Left colon (tissue), 2 donors: Measurements from ENCODE around the gene KRT85. TPM values are rescaled to one million over a fixed set of nuclear protein-coding genes. Genes with fewer than 3 reads are reported as not detected.
"Not testable (repeated sequence)": the region's sequence is repeated elsewhere in the genome, so short reads cannot be mapped to it uniquely, and the experiment has no call there.

Experiments
- ATAC-seq: fragments of 200-7000 bp; cut with Tn5 transposase; one replicate; pipeline ENCODE4 v1.9.1; 2020; ENCODE audit warnings: mild to moderate bottlenecking, moderate library complexity
- DNase-seq, 2 donors: peaks; one replicate each; pipeline ENCODE4 v3.0.0-alpha.2; 2020
- intact Hi-C, 2 donors: fragments of 100-400 bp; cut with DNase I in 1 of 2; cut with micrococcal nuclease in 1 of 2; formaldehyde crosslinking; loops; one replicate each; pipeline versions ENCODE4 v1.11.2 to v1.14.0; 2022; cut with DNase I, micrococcal nuclease
- total RNA-seq, 2 donors: library from RNA; stranded (reverse); fragmentation: NEBNext Ultra II Directional; extraction: Animal tissue kit (Norgen Biotek cat#: 25700); gene quantifications; one replicate each; pipeline ENCODE4 v1.2.1, GENCODE V29; 2021
- donor health status: DM: no; HTN: no; CAD: no.
- donor health status: DM: yes; HTN: yes; CAD: no.

KRT85 gene
- total RNA-seq, 2 donors from 2014 or later, result not detected

DNA sequence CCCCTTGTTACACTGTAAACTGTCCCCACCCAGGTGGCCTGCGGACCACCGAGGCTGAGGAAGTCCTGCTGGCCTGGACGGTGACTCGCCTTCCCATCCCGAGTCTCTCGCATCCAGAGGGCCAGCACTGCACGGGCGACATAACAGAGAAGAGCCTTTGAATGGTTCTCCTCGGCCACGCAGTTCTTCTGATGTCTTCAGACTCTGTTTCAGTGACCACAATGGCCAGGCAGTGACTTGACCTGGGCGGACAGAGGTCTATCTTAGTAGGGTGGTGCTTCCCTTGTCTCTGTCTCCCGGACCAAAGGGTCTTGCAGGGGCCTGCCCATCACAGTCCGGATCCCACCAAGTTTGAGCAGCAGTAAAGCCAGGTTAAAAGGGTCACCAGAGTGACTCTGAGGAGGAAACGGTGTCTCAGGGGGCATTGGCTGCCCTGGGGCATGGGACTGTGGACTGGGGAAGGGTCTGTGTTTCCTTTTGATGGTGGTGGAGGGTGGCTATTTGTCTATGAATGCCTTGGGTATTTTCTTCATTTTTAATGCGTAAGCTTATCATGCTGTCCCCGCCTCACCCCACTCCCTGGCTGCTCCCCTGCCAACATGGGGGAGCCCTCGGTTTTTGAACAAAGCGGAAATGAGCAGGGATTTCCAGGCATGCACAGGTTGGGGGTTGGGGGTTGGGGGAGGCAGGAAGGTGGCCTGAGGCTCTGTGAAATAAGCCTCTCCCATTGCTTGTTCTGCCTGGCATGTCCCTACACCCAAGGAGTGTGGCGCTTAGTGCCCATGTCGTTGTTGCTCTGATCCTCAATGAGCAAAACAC, 10.3 kb downstream of the KRT85 start:
- no peak for ATAC-seq
- intact Hi-C loops, result no loop called here
- no peak for DNase-seq

DNA sequence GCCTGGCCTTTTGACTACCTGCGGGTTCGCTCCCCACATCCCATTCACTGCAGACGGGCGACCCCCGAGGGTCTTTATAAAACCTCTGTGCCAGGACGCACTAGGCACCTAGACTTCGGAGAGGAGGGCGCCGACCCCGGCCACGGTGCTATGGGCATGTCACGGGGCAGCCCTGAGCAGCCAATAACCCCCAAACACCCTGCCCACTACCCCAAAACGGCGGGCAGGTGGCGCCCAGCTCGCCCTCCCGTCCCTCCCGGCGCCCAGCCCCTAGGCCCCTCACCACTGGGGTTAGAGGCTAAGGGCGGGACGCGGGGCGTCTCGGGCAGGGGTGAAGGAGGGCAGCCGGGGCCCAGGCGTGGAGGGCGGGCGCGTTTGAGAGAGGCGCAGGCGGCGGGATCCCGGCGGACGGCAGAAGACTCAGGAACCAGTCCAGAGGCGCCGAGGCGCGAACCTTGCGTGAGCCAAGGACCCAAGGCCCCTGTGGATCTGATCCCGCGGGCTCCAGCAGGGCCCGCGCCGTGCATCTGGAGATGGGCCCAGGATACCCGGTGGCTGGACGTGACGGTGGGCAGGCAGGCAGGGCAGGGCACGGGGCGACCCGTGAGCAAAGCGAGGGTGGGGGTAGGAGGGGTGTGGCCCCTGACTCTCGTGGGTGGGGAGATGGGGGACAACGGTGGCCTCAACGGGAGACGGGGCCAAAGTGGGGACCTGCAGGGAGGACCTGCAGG, 11.1 kb downstream of the KRT85 start:
- DNase-seq (no peak), ATAC-seq (no peak)
- intact Hi-C loops, result no loop called here

DNA sequence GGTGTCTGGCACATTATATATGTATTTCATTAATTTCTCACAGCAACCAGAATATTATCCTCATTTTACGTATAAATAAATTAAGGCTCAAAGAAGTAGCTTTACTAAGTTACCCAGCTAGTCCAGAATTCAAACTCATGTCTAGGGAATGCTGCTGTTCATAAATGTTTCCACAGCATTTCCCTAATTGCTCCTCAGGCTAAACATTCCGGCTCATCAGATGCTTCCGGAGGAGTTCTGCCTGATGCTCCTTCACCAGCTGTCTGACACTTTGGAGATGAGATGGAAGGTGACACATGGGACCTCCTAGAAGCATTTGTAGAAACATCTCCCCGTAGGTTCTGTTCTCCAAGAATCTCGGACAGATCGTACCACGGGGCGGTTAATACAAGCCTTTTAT, 12.1 kb downstream of the KRT85 start:
- ATAC-seq (no peak), DNase-seq (no peak)
- intact Hi-C loops, result no loop called here

DNA sequence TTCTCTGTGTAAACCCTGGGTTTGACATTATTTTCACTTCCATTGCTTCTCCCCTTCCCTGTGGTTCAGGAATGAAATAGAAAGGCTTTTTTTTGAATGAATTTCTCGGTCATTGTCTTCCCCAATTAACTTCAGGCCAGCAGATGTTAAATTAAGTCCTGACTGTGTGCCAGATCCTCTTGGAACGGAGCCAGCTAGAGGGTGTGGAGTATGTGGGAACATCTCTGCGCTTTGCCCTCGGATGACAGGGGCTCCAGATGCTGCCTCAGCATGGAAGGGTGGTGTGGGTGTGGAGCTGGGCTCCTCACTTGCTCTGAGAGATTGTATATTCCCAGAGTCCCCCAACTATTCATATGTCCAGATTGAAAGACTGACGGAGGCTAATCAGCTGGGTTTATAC, 13.1 kb downstream of the KRT85 start:
- DNase-seq (no peak), ATAC-seq (no peak)
- intact Hi-C loops, result no loop called here

DNA sequence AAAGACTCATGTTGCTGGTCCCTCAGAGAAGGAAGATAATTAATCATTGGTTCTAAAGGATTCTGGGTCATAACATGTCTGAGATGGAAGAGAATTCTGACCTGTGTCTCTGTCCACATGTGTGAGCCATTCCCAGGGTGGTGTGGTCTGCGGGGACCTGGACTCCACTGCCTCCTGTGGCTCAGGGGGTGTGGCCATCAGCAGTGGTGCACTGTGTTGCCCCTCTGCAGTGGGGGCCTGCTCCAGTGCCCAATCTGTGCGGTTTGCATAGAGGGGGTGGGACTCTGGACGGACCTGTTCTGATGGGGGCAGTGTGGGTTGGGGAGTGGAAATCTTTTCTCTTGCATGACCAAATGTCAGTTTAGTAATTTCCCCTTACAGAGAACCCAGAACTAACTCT, 13.5 kb downstream of the KRT85 start:
- intact Hi-C loops, result no loop called here
- no peak for ATAC-seq
- no peak for DNase-seq

DNA sequence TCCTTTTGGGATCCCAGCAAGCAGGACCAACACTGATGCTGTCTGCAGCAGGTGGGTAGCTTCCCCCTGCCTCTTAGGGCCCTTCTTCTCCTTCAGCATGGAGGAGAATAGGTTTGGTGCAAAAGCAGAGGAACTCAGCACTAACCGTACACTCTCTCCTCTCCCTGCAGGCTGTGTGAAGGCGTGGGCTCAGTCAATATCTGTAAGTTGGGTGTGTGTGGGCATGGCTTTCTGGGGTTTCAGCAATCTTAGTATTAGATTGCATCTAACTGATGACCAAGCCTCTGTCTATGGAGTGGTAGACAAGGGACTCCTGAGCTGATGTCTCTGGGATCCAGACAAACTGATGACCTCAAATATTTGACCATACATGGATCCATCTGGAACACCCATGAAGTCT, 14.3 kb downstream of the KRT85 start:
- DNase-seq, result no peak
- intact Hi-C loops, result no loop called here
- no peak for ATAC-seq

DNA sequence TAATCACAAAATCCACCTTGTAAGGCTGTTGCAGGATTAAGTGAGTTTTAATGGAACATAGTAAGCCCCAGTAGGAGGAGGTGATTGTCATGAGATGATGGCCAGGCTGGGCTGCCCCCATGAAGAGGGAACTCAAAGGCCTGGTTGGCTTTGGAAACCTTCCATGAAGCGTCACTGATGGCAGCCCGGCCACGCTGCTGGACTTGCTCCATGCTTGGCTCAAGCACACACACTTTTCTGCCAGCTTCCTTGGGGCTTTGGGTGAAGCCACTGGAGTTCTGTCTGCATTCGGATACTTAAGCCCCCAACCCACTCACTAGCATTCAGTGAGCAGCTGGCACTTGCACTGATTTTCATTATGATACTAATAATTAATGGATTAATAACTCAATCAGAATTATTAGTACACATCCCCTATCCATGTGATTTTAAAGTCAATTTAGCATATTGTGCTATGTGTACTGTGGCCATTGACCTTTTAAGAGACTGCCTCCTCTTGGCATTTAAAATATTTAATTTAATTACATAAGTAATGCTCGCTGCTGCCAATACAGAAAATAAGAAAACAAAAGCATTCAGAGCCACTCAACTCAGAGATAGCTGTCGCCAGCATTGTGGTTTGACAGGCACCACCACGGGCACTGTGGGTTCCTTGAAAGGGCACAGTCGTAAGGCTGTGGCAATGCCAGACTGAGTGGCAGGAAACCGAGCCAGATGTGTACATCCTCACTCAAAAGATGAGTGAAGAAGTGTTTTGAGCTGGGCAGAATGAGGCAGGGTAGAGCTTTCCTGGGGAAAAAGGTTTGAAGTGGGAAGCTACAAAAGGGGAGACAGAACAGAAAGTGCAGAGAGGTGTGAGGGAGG, 15.9 kb downstream of the KRT85 start:
- intact Hi-C loops, result no loop called here
- no peak for ATAC-seq
- DNase-seq, result no peak

DNA sequence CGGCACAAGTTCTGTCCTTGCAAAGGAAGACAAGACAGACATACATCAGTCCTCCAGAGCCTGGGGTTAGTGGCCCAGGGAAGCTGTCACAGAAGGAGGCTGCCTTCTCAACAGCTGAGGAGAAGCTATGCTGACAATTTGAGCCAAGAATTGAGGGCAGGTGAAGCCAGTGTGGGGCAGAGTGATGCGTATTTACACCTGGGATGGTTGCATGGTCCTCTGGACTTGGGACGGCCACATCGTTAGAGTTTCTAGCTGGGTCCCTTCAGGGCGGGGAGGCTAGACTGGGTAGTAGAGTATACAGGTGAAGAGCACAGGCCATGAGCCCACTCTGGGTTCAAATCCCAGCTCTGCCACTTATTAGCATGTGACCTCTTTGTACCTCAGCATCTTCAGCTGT, 16.5 kb downstream of the KRT85 start:
- ATAC-seq (no peak), DNase-seq (no peak)
- intact Hi-C loops, result no loop called here

DNA sequence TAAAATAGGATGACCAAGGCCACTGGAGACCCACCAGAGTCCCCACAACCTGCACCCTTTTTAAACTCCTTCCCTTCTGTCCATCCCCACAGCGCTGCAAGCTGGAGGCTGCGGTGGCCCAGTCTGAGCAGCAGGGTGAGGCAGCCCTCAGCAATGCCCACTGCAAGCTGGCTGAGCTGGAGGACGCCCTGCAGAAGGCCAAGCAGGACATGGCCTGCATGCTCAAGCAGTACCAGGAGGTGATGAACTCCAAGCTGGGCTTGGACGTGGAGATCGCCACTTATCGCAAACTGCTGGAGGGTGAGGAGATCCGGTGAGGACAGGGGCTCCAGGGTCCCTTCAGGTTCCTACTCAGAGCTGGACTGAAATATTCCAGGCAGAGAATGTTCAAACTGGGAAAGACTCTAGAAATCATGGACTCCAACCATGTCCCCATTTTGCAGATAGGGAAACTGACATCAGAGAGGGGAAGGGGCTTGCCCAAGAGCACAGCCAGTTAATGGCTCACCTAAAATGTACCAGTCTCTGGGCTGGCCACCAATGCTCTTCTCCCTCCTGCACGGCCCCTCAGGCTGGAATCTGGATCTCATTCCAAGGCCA, 17.2 kb downstream of the KRT85 start:
- ATAC-seq (no peak), DNase-seq (no peak)
- intact Hi-C loops, result no loop called here

DNA sequence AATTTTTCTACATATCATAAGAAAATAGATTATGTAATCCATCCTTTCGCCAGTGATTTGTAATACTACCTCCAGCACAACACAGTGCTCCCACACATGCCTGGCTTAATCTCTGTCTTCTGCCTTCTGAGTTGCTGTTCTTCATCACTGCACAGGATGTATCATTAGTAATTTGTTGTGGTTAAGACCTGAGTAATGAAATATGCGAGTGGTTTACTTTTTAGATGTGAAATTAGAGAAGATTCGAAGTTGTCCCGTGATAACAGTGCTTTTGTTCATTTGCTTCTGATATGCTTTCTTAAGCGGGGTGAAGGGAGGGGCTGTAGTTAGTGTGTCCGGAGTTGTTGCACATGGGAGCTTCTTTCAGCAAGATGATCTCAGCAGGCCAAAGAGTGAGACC, 18.1 kb downstream of the KRT85 start:
- ATAC-seq, result no peak
- intact Hi-C loops, result no loop called here
- no peak for DNase-seq

DNA sequence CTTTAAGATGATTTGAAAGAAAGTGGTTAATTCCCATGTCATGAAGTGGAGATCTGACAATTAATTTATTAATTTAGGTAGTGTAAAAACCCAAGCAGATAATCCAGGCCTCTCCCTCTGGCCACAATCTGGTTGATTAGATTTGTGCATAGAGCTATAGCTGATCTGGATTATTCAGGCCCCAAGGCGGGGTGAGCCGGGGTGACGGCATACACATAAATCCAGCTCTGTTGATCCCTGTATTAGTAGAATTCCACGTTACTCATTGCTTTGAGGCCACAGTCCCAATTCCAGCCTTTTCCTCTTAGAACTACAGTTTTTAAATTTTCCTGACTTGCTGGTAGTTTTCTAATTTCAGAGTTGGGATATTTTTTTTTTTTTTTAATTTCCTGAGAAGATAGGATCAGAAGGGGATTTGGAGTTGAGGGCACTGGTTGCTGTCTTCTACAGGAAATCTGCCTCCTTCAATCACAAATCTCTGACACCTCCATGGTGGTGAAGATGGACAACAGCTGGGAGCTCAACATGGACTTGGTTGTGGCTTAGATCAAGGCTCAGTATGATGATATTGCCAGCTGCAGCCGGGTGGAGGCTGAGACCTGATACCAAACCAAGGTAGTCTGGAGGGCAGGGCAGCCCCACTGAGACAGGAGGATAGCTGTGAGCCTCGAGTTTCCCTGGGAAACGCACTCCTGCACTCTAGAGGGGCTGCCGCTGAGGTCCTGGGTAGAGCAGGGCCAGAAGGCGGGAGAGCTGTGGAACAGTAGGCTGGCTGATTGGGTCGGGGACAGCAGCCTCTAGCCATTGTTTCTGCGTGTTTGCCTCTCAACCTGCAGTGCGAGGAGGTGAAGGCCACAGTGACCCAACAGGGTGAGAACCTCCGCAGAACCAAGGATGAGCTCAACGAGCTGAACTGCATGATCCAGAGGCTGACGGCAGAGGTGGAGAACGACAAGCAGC, 19.4 kb downstream of the KRT85 start:
- no peak for DNase-seq
- no peak for ATAC-seq
- intact Hi-C loops, result no loop called here

DNA sequence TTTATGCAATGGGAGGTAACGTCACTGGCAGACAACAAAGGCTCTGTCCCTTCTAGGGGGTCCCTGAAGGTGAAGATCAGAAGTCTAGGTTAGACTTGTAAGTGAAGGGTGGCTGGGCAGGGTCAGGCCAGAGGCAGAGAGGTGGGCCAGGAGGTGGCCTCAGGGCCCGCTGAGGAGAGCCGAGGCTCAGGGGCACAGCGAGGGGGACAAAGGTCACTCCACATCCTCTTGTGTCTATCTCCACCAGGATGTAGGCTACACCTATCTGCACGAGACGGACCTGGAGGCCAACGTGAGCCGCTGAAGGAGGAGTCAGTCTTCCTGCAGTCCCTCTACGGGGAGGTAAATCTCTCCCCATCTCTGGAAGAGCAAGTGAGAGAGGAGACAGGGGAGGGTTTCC, 20.3 kb downstream of the KRT85 start:
- intact Hi-C loops, result no loop called here
- DNase-seq, result no peak
- peak; percentile 48 for ATAC-seq

DNA sequence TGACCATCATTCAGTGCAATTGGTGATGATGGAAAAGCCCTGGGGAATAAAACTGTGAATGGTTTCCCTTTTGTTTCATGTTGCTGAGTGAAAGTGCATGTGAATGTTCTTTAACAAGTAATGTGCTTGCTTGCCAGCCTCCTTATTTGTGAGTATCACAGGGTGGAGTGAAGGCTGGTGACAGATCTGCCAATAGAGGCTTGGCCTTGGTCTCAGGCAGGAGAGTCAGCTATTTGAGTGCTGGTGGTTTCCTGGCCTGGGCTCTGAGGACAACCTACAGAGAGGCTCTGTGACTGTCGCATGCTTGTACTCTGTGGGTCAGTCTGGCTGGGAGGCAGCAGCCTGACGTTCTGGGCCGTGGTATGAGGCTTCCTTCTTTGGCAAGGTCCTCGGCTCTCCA, 20.7 kb downstream of the KRT85 start:
- ATAC-seq (peak; percentile 32), DNase-seq (no peak)
- intact Hi-C loops, result no loop called here

DNA sequence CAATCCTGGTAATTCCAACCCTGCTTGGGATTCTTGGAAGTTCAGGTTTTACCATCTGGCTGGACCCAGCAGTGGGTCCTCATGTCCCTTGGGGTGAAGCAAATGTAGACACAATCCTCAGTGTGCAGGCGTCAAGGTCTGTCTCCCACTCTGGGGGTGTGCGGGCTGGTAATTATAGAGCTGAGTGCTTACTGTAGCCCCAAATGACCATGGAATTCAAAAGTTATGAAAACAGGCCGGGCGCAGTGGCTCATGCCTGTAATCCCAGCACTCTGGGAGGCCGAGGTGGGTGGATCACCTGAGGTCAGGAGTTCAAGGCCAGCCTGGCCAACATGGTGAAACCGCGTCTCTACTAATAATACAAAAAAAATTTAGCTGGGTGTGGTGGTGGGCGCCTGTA, 22.2 kb downstream of the KRT85 start:
- ATAC-seq, intact Hi-C loops, DNase-seq: not testable (repeated sequence)

DNA sequence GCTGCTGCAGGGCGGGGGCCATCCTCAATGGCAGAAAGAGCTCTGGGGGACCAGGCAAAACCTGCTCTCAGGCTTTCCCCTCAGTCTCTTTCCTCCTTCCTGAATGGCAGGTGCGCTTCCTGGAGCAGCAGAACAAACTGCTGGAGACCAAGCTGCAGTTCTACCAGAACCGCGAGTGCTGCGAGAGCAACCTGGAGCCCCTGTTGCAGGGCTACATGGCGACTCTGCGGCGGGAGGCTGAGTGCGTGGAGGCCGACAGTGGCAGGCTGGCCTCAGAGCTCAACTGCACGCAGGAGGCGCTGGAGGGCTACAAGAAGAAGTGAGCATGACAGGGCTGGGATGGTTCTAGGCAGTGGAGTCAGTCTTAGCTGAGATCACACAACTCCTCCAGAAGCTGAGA, 23.2 kb downstream of the KRT85 start:
- ATAC-seq (no peak), DNase-seq (no peak)
- intact Hi-C loops, result no loop called here

DNA sequence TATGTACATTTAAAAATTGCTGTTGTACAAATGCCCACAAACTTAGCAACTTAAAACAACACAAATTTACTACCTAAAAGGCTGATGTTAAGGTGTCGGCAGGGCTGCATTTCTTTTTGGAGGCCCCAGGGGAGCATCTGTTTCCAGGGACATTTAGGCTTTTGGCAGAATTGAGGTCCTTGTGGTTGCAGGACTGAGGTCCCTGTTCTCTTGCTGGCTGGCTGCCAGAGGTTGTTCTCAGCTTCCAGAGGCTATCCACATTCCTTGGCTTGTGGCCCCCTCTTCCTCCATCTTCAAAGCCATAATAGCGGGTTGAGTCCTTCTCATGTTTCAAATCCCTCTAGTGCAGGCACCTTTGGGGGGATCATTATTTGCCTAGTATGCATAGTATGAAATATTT, 23.7 kb downstream of the KRT85 start:
- no peak for DNase-seq
- no peak for ATAC-seq
- intact Hi-C loops, result no loop called here

DNA sequence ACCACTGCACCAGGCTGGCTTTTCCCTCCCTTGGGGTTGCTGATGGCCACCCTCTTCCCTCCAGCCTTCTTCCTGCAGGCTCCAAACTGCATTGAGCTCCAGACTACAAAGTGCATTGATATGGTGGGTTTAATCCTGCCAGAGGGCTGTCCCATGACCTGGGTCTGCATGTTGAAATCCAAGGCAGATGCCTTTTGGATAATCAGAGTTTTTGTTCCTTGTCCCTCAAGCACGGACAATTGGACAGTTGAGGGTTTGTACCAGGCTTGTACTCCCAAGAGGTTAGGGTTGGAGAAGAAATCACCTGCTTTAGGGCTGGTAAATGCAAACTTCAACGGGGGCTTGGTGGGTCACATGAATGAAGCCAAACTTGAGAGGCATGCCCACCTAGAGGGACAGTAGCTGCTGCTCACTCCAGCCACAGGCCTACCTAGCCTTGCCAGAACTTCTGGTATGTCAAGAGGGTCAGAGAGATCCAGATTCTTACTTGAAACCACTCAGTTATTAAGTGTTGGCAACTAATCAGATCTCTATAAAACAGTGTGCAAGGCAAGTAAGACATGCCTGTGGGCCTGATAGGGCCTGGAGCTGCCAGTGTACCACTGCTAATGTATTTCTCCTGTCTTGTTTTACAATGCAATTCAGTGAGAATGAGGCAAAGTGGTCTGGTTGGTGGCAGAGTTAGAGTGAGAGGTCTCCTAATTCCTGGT, 24.3 kb downstream of the KRT85 start:
- no peak for DNase-seq
- intact Hi-C loops, result no loop called here
- no peak for ATAC-seq
